Activated B cell treated with CpG ODN at 0.5 μM for 24 hours (primary cell): ENCODE results near the gene SPNS3. TPM values are rescaled to one million over a fixed set of nuclear protein-coding genes. Genes with fewer than 3 reads are reported as not detected.

Experiments
- ATAC-seq: fragments of 200-7000 bp; cut with Tn5 transposase; one replicate; pipeline ENCODE4 v1.10.0; 2021; ENCODE audit warnings: low read depth, mild to moderate bottlenecking, moderate library complexity
- CTCF ChIA-PET: fragments of 350-600 bp; sonication (Branson Sonifier 250); formaldehyde crosslinking; loops from one replicate; lab custom pipeline; 2021; ENCODE audit warnings: antibody characterized with exemption; lab: Charles Lee
- POLR2A ChIA-PET: fragments of 350-600 bp; sonication (Branson Sonifier 250); formaldehyde crosslinking; loops from one replicate; lab custom pipeline; 2021; ENCODE audit warnings: antibody characterized with exemption; lab: Charles Lee
- DNase-seq: peaks from one replicate; pipeline ENCODE4 v3.0.0; 2022
- H3K27ac Mint-ChIP-seq: one replicate; pipeline ENCODE4 v1.8.0; 2020; ENCODE audit warnings: mixed read lengths
- H3K27me3 Mint-ChIP-seq: one replicate; pipeline ENCODE4 v1.8.0; 2021; ENCODE audit warnings: mixed read lengths
- H3K36me3 Mint-ChIP-seq: one replicate; pipeline ENCODE4 v1.8.0; 2021; ENCODE audit warnings: low read depth, mixed read lengths
- H3K4me1 Mint-ChIP-seq: one replicate; pipeline ENCODE4 v1.8.0; 2021; ENCODE audit warnings: mixed read lengths
- H3K4me3 Mint-ChIP-seq: one replicate; pipeline ENCODE4 v1.8.0; 2020; ENCODE audit warnings: mild to moderate bottlenecking, mixed read lengths
- H3K9me3 Mint-ChIP-seq: one replicate; pipeline ENCODE4 v1.8.0; 2020; ENCODE audit warnings: mixed read lengths
- intact Hi-C: fragments of 100-400 bp; cut with micrococcal nuclease; formaldehyde crosslinking; loops from one replicate; pipeline ENCODE4 v1.15.1; 2024
- total RNA-seq: library from RNA; stranded (reverse); gene quantifications from 2 replicates; pipeline ENCODE4 v1.2.3, GENCODE V29; 2022
- TF ChIP-seq, protein P1 (sequence below): fragments of 200-600 bp; IDR thresholded peaks from one replicate; pipeline ENCODE4 v1.8.0; 2022; ENCODE audit warnings: antibody characterized with exemption, mild to moderate bottlenecking

Gene SPNS3
- total RNA-seq, 1 donor from 2014 or later: 2.5 TPM

DNA sequence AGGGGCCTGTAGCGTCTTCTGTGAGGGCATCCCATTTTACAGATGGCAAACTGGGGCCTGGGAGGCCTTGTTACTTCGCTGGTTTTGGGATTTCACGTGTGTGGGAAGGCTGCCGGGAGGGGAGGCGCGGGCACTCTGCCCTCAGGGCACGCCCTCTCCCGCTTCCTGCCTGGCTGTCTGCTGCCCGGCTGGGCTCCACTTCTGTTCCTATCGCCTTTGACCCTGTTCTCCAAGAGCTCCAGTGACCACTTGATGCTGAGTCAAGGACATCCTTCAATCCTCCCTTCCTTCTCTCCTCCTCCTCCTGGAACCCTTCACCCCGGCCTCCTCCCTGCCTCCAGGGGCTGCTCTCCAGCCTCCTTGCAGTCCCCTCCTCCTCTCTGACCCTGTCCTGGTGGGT lies 16.0 kb downstream of the SPNS3 start:
- CTCF ChIA-PET: no interaction called here
- POLR2A ChIA-PET: no interaction called here
- H3K4me3 Mint-ChIP-seq: no peak overlapping the region
- intact Hi-C loops: no loop called here
- TF ChIP-seq, protein P1, sequence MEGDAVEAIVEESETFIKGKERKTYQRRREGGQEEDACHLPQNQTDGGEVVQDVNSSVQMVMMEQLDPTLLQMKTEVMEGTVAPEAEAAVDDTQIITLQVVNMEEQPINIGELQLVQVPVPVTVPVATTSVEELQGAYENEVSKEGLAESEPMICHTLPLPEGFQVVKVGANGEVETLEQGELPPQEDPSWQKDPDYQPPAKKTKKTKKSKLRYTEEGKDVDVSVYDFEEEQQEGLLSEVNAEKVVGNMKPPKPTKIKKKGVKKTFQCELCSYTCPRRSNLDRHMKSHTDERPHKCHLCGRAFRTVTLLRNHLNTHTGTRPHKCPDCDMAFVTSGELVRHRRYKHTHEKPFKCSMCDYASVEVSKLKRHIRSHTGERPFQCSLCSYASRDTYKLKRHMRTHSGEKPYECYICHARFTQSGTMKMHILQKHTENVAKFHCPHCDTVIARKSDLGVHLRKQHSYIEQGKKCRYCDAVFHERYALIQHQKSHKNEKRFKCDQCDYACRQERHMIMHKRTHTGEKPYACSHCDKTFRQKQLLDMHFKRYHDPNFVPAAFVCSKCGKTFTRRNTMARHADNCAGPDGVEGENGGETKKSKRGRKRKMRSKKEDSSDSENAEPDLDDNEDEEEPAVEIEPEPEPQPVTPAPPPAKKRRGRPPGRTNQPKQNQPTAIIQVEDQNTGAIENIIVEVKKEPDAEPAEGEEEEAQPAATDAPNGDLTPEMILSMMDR: no peak
- no peaks in the 10 kb centered on the region for H3K27me3 Mint-ChIP-seq
- peaks cover 2% of the 10 kb centered on the region for H3K4me1 Mint-ChIP-seq
- H3K27ac Mint-ChIP-seq: no peak overlapping the region
- ATAC-seq (no peak), DNase-seq (no peak)
- no peaks in the 10 kb centered on the region for H3K36me3 Mint-ChIP-seq
- H3K9me3 Mint-ChIP-seq: no peaks in the 10 kb centered on the region

DNA sequence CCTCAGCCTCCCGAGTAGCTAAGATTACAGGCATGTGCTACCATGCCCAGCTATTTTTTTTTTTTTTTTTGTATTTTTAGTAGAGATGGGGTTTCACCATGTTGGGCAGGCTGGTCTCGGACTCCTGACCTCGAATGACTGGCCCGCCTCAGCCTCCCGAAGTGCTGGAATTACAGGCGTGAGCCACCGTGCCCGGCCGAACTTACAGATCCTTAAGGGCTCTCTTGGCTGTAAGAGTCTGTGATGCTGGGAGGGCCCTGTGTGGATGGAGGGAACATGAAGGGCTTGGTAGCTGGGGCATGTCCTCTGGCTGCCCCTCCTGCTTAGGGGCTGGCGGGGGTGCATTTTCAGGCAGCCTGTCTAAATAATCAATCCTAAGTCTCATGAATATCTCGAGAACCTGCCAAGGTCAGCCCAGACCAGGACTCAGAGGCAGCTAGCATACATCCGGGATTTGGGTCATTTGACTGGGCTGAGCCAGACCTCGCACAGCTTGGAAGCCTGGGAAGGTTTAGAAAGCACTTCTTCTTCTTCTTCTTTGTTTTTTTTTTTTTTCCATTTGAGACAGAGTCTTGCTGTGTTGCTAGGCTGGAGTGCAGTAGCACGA lies 17.1 kb downstream of the SPNS3 start:
- H3K36me3 Mint-ChIP-seq: no peaks in the 10 kb centered on the region
- TF ChIP-seq, protein P1: no peak
- DNase-seq: no peak
- no peak for ATAC-seq
- no peak overlapping the region for H3K27ac Mint-ChIP-seq
- H3K27me3 Mint-ChIP-seq: no peaks in the 10 kb centered on the region
- ChIA-PET POLR2A (no interaction called here), CTCF (no interaction called here)
- H3K4me1 Mint-ChIP-seq: no peaks in the 10 kb centered on the region
- intact Hi-C loops: no loop called here
- H3K4me3 Mint-ChIP-seq: no peak overlapping the region
- no peaks in the 10 kb centered on the region for H3K9me3 Mint-ChIP-seq

DNA sequence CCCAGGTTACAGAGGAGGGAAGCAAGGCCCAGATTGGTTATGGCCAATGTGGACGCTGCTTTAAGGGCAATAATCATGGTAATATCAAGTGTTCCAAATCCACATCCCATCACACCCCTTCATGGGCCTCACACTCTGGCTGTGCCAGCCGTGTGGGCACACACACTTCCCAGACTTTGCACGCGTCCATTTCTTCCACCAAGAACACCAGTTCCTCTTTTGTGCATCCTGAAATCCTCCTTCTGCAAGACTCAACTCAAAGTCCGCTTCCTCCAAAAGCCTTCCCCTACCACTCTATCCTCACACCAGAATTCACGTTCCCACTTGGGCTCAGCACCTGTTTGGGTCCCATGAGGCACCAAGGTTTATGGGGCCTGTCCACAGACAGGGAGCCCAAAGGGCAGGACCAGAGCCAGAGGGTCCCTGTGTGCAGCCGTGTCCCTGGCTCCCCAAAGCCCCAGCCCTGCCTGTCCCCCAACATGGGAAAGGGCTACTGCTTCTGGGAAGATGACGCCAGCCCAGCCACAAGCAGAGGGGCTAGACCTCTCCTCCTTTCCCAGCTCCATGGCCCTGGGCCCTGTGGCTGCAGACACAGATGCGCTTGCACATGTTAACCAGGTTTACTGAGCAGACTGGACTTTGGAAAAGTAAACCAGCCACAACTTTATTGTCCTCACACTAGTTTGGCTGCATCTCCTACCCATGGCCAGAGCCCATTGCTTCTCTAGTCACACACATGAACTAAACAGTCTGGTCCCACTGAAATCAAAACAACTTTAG lies 20.3 kb downstream of the SPNS3 start:
- TF ChIP-seq, protein P1: no peak
- H3K27ac Mint-ChIP-seq: no peak overlapping the region
- ATAC-seq: no peak
- H3K4me3 Mint-ChIP-seq: no peak overlapping the region
- H3K9me3 Mint-ChIP-seq: no peaks in the 10 kb centered on the region
- ChIA-PET POLR2A (no interaction called here), CTCF (no interaction called here)
- intact Hi-C loops: no loop called here
- H3K27me3 Mint-ChIP-seq: no peaks in the 10 kb centered on the region
- no peaks in the 10 kb centered on the region for H3K4me1 Mint-ChIP-seq
- no peaks in the 10 kb centered on the region for H3K36me3 Mint-ChIP-seq
- no peak for DNase-seq

DNA sequence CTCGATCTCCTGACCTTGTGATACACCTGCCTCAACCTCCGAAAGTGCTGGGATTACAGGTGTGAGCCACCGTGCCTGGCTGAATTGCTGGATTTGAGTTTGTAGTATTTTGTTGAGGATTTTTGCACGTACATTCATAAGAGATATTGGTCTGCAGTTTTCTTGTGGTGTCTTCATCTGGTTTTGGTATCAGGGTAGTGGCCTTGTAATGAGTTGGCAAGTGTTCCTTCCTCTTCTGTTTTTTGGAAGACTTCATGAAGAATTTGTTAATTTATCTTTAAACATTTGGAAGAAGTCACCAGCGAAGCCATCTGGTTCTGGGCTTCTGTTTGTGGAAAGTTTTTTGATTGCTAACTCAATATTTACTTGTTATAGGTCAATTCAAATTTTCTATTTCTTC lies 26.9 kb downstream of the SPNS3 start:
- ChIA-PET CTCF (no interaction called here), POLR2A (interaction anchor here (0.6 kb wide), 1 partner anchor 261 kb away, joined by 5 read pairs; no protein-coding TSS in a partner anchor)
- ATAC-seq: no peak
- TF ChIP-seq, protein P1: no peak
- DNase-seq: no peak
- Mint-ChIP-seq H3K9me3 (peaks cover 8% of the 10 kb centered on the region), H3K27me3 (no peaks in the 10 kb centered on the region), H3K36me3 (no peaks in the 10 kb centered on the region), H3K4me3 (no peak overlapping the region), H3K27ac (no peak overlapping the region), H3K4me1 (no peaks in the 10 kb centered on the region)
- intact Hi-C loops: no loop called here

DNA sequence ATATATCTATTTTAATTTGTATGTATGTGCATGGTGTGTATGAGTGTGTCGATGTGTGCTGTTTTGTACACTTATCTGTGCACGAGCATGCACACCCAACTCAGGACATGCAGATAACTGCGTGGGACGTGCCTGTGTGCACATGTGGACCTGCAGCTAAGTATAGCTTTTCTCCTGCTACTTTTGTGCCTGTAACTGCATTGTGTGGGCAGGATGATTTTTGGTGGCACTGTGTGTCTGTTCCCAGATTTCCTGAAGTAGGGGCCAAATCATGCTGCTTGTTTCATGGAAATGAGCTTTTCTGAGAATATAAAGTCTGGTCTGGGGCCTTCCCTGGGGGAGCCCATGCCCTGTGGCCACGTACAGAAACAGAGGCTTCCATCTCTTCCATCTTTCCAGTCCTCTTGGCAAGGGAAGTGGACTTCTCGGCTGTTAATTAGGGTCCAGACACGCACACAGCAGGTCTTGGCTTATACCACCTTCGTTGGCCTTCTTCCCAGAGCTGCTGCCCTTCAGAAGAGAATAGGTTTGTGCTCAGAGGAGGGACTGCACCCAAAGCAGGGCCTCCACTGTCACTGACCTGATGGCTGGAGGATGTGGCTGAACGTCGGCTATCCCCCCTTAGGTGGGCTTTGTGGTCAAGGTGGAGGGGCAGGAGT lies 30.2 kb downstream of the SPNS3 start:
- Mint-ChIP-seq H3K27me3 (no peaks in the 10 kb centered on the region), H3K4me1 (no peaks in the 10 kb centered on the region), H3K36me3 (no peaks in the 10 kb centered on the region), H3K4me3 (no peak overlapping the region), H3K9me3 (peaks cover 8% of the 10 kb centered on the region), H3K27ac (no peak overlapping the region)
- intact Hi-C loops: no loop called here
- ATAC-seq: no peak
- POLR2A ChIA-PET: no interaction called here
- TF ChIP-seq, protein P1: no peak
- CTCF ChIA-PET: no interaction called here
- no peak for DNase-seq
